ENCODE measurements around the gene PTPN13.
"Not testable (repeated sequence)": the region's sequence is repeated elsewhere in the genome, so short reads cannot be mapped to it uniquely, and the experiment has no call there.

PTPN13 gene

DNA sequence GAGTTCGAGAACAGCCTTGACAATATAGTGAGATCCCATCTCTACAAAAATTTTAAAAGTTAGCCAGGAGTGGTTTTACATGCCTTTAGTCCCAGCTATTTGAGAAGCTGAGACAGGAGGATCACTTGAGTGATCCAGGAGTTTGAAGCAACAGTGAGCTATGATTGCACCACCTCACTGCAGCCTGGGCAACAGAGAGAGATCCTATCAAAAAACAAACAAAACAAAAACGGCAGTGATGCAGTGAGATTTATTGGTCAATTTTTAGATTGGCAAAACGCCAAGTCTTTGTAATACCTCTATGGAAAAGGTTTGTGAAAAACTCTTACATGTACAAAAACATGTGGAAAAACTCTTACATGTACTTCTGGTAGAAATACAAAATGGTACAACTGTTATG, 91.3 kb downstream of the PTPN13 start:
- no peak for DNase-seq
- intact Hi-C loops (cut with DNase I), result no loop called here

DNA sequence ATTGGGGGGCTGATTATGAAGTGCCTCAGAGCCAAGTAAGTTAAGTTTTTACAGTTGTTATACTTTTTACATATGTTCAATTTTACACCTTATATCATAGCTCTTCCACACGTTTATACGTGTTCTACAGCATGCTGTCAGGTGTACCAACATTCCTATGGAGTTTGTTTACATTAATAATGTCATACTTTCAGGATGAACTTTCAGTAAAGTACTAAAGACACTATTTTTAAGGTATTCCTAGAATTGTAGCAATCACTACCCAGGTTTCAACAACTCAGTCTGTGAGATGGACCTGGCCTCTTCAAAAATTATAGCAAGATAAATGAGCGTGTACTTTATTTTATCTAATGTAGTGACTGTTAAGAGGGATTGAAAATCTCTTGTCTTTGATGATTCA, 92.6 kb downstream of the PTPN13 start:
- no peak for DNase-seq
- intact Hi-C loops (cut with DNase I), result no loop called here

DNA sequence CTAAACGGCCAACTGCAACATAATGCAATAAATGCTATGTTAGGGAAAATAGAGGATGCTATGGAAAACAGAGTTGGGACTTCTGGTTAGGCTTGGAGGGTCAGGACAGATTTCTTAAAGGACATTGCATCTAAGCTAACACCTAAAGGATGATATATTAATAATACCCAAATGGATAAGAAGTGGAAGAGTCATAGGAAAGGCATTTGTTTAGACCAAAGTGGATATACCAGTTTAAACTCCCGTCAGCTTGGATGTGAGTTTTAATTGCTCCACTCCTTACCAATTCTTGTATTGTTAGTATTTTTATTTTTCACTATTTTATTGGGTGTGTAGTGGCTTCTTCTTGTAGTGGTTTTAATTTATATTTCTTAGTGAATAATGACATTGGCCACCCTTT, 93.9 kb downstream of the PTPN13 start:
- DNase-seq, result no peak
- intact Hi-C loops (cut with DNase I), result no loop called here

DNA sequence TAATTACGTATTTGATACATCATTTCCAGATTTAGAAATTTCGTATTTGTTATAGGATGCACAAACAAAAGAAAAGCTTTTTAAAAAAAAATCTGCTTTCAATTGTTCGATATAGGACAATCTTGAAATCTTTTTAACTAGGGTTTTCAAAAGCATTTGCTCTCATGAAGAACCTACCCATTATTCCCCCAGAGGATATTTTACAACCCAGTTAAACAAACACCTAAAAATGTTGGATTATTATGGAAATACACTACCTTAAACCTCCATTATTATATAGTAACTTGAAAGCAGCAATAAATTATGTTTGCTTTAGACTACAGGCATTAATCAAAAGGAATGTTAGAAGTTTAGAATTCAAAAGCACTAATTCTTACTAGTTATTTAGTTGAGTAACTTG, 110.5 kb downstream of the PTPN13 start:
- no peak for DNase-seq
- intact Hi-C loops (cut with DNase I), result no loop called here

DNA sequence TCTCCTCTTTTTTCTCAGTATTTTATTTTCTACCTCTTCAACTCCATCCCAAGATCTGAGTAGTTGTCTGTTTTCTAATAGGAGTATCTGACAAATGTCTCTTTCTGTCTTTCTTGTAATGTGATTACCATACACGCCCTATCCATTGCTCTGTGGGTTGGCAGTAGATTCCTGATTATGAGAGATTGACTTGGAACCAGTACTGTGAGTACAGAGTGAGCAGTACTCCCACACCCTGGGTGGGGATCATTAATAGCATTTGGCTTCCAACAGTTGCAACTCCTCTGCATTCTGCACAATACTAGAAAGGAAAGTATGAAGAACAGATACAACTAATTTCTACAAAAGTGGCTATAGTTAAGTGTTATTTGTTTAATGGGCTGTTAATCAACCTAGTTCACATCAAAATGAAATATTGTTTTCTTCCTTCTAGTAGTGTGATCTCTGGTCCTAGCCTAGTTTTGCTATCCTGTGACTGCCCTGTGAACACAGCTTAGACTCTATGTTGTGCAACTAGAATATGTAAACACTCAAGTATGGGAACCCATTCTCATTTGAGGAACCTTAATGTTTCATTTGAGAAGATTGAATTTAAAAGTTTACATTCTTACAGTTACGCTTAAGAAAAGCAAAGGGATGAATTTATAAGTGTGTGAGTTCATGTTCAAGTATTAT, 112.9 kb downstream of the PTPN13 start:
- intact Hi-C loops (cut with DNase I), result no loop called here
- no peak for DNase-seq

DNA sequence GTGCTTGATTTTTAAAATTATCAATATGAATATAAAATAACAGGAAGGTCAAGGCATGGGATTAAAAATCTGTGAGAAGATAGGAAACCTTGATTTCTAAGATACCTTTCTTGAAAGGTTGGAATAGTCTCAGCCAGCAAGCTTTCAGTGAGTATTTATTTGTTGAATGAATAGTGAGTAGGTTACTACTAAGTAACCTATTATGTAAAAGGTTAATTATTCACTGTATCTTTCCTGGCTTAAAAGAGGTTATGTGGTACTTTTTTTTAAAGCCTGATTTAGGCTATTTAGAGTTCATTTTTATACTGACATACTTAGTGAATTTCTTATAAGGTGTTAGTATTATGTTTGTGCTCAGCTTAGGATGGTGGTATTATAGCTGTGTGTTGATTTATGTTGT, 123.5 kb downstream of the PTPN13 start:
- DNase-seq, result no peak

DNA sequence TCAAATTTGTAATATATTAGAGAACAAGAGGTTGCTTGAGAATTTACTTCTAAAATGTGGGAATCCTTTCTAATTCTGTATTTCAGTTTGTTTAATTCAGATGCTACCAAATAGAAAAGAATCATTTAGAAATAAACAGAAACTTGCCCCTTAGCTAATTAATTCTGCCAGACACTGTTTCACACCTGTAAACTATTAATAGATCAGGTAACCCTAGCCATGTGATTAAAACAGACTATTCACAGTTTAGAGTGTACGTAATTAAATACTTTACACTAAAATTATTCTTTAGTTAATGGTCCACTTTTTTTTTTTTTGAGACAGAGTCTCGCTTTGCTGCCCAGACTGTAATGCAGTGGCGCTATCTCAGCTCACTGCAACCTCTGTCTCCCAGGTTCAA, 124.0 kb downstream of the PTPN13 start:
- intact Hi-C loops (cut with DNase I), result no loop called here
- DNase-seq, result no peak

More for the DNA sequence above, 123.5 kb downstream of the PTPN13 start:
- intact Hi-C loops (cut with DNase I), result no loop called here

DNA sequence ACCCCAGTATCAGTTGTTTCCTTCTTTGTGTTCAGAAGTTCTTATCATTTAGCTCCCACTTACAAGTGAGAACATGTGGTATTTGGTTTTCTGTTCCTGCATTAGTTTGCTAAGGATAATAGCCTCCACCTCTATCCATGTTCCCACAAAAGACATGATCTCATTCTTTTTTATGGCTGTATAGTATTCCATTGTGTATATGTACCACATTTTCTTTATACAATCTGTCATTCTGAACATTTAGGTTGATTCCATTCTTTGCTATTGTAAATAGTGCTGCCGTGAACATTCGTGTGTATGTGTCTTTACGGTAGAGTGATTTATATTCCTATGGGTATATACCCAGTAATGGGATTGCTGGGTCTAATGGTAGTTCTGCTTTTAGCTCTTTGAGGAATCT, 125.0 kb downstream of the PTPN13 start:
- DNase-seq; intact Hi-C loops (cut with DNase I): not testable (repeated sequence)

DNA sequence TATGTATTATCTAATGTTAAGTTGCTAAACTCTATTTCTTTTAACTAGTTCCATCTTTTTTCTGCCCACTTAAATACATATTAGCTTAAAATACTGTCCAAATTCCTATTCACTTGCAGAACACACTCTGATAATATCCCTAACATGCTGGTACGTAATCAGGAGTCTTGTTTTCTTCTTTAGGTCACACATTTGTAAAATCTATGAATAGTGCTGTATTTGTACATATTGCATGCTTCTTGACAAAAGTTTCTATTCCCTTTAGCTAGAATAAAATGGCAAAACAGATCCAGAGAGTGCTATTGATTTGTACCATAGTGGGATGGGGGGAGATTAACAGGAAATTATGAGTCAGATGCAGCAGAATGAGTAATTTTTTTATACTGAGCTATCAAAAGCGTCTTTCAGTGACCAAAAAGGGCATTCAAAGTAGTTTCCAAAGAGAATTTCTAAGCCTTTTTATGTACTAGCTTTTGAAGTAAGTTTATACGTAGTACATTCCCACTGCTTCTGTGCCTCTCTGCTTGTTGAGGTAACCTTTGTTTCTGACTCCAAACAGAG, 126.5 kb downstream of the PTPN13 start:
- no peak for DNase-seq
- intact Hi-C loops (cut with DNase I), result loop anchor here (10.0 kb wide), 1 partner anchor 116 kb away; no protein-coding TSS in a partner anchor

DNA sequence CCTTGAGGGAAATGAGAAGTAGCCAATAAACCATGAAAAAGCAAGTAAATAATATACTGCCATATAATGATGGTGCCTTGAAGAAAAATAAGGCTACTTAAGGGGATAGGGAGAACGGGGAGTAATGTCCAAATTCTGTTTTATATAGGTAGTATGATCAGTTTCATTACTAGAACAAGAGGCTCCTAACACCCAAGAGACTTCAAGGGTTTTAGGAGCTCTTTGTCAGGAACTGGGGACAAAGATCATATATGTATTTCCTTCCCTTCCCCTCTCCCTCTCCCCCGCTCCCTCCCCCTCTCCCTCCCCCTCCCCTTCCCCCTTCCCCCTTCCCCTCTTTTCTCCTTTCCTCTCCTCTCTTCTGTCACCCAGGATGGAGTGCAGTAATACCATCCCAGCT, 127.3 kb downstream of the PTPN13 start:
- DNase-seq, result no peak
- intact Hi-C loops (cut with DNase I), result loop anchor here (10.0 kb wide), 1 partner anchor 117 kb away; no protein-coding TSS in a partner anchor

DNA sequence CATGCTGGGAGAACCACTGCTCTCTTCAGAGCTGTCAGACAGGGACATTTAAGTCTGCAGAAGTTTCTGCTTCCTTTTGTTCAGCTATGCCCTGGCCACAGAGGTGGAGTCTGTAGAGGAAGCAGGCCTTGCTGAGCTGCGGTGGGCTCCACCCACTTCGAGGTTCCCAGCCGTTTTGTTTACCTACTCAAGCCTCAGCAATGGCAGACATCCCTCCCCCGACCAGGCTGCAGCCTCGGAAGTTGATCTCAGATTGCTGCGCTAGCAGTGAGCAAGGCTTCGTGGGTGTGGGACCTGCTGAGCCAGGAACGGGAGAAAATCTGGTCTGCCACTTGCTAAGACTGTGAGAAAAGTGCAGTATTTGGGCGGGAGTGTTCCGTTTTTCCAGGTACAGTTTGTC, 136.2 kb downstream of the PTPN13 start:
- peak in 8 of 10 donors; percentile 38 to 88 (median 50) for DNase-seq
- intact Hi-C loops (cut with DNase I), result no loop called here

DNA sequence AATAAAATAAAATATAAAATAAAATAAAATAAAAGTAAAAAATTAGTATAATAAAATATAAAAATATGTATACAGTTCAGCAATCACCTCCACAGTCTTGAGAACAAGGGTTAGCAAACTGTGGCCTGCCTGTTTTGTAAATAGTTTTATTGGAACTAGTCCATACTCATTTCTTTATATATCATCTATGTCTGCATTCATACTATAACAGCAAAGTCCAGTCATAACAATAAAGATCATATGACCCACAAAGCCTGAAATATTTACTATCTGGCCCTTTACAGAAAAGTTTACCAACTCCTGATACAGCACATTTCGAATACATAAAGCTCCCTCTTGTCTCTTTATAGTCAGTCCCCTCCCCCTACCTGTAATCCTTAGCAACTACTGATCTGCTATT, 143.1 kb downstream of the PTPN13 start:
- no peak for DNase-seq
- intact Hi-C loops (cut with DNase I), result no loop called here

DNA sequence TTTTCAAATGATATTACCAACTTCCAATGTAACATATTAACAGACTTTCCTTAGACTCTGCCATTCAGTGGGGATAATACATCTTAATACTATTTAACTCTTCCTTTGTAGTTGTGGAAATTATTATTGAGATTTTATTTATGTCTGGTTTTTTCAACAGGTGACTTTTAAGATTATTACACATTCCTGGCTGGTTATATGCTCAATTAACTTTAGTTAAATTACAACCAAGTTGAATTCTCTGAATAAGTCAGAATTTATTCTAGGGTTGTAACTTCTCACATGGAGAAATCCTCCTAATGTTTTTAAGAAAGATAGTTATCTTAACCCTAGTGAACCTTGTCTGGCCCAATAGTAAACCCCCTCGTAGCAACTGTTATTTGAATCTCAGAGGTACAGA, 147.7 kb downstream of the PTPN13 start:
- DNase-seq, result no peak
- intact Hi-C loops (cut with DNase I), result no loop called here

DNA sequence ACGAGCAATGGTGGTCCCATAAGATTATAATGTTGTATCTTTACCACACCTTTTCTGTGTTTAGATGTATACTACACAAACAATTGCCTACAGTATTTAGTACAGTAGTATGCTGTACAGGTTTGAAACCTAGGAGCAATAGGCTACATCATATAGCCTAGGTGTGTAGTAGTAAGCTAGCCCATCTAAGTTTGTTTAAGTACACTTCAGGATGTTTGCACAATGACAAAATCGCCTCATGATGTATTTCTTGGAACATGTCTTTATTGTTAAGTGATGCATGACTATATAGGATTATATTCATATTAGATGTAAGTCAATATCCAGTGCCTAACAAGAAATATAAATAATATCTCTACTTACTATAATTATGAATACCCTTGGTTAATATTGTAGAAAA, 150.5 kb downstream of the PTPN13 start:
- intact Hi-C loops (cut with DNase I), result no loop called here
- no peak for DNase-seq

DNA sequence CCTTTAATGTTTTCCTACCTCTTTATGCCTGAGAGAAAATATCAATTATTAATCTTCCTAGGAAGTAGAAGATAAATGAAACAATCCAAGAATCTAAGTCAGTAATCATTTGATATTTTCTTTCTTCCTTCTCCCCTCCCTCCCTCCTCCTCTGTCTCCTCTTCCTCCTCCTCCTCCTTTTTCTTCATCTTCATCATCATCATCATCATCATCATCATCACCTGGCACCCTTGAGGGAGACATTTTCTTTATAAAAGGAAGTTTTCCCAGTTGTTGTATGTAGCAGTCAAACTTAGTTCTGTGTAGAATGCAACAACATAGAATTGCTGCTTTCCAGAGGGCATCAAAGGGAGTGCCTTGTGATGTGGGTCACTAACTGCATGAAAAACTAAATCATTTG, 155.0 kb downstream of the PTPN13 start:
- intact Hi-C loops (cut with DNase I), result no loop called here
- no peak for DNase-seq

DNA sequence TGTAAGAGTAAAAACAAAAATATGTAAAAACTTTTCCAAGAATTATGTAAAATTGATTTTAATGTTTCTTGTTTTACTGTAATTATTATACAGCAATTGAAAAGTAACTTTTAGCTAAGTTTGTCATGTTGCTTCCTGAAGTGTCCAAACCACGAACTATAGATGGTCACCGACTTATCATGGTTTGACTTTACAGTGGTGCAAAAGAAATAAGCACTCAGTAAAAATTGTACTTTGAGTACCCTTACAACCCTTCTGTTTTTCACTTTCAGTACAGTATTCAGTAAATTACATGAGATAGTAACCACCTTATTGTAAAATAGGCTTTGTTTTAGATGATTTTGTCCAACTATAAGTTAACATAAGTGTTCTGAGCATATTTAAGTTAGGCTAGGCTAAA, 161.3 kb downstream of the PTPN13 start:
- intact Hi-C loops (cut with DNase I), result no loop called here
- DNase-seq, result no peak

DNA sequence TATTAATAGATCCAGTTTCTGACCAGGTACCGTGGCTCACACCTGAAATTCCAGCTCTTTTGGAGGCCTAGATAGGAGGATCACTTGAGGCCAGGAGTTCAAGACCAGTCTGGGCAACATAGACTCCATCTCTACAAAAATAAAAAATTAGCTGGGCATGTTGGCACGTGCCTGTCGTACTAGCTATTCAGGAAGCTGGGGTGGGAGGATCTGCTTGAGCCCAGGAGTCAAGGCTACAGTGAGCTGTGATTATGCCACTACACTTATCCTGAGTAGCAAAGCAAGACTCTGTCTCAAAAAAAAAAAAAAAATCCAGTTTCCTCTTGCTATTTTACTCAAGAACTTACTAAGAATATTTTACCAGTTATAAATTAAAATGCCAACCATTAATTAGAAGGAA, 163.4 kb downstream of the PTPN13 start:
- DNase-seq, result no peak
- intact Hi-C loops (cut with DNase I), result no loop called here

DNA sequence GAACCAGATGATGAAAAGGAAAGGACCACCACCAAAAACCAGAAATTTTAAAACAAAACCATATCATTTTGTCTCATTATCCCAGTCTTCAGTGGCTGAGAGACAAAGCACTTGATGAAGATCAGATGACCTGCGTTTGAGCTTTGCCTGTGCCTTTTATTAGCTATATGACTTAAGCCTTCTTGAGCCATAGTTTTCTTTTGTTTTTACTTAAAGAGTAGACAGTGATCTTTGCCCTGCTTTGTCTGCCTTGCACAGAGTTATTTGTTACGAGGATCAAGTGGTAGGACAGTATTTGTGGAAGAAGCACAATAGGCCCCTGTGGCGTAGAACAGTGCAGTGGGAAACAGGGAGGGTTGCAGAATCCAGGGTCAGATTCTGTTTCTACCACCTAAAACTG, 165.2 kb downstream of the PTPN13 start:
- intact Hi-C loops (cut with DNase I), result no loop called here
- no peak for DNase-seq

DNA sequence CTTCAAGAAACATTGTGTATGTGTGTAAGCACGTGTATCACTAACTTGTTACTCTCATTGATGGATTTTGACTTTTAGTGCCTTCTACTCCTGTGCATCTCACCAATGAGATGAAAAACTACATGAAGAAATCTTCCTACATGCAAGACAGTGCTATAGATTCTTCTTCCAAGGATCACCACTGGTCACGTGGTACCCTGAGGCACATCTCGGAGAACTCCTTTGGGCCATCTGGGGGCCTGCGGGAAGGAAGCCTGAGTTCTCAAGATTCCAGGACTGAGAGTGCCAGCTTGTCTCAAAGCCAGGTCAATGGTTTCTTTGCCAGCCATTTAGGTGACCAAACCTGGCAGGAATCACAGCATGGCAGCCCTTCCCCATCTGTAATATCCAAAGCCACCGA, 168.5 kb downstream of the PTPN13 start:
- intact Hi-C loops (cut with DNase I), result no loop called here
- DNase-seq, result peak in 1 of 10 donors; percentile 45

DNA sequence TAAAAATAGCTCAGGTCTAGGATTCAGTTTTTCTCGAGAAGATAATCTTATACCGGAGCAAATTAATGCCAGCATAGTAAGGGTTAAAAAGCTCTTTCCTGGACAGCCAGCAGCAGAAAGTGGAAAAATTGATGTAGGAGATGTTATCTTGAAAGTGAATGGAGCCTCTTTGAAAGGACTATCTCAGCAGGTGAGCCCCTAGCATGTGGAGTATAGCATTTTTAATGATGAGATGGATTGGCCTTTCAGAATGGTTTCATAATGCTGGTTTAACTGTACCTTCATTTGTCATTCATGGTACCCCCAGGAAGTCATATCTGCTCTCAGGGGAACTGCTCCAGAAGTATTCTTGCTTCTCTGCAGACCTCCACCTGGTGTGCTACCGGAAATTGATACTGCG, 175.7 kb downstream of the PTPN13 start:
- intact Hi-C loops (cut with DNase I), result no loop called here
- no peak for DNase-seq

DNA sequence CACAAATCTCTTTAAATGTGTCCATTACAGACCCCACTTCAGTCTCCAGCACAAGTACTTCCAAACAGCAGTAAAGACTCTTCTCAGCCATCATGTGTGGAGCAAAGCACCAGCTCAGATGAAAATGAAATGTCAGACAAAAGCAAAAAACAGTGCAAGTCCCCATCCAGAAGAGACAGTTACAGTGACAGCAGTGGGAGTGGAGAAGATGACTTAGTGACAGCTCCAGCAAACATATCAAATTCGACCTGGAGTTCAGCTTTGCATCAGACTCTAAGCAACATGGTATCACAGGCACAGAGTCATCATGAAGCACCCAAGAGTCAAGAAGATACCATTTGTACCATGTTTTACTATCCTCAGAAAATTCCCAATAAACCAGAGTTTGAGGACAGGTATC, 177.0 kb downstream of the PTPN13 start:
- intact Hi-C loops (cut with DNase I), result no loop called here
- DNase-seq, result no peak

DNA sequence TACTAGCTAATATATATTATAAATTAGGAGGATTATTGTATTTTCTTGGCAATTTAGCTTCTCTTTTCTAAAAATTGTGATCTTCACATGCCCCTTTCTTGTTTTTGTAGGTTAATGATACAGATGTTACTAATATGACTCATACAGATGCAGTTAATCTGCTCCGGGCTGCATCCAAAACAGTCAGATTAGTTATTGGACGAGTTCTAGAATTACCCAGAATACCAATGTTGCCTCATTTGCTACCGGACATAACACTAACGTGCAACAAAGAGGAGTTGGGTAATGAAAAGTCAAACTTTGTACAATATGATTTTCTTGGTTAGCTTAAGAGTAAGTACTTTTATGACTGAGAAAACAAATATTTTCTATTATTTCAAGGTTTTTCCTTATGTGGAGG, 180.9 kb downstream of the PTPN13 start:
- intact Hi-C loops (cut with DNase I), result no loop called here
- DNase-seq, result no peak

DNA sequence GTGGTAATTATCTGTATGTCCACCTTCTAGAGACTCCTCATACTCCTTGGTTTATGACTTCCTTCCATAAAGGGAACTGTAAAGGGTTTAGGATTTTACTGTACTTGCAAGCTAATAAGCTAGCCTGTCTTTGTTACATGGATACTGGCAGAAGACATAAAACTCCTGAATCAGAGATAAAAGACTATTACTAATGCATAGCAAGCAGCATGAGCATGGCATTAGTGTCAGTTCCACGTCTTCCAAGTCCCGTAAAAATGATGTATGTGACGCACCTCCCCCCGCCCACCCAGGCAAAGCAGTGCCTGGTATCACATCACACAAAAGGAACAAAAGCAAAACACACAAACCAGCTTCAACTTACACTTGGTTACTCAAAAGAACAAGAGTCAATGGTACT, 184.1 kb downstream of the PTPN13 start:
- DNase-seq, result no peak
- intact Hi-C loops (cut with DNase I), result no loop called here
